IPS-15b (cell line): ENCODE results near the gene XPC.
A peak's percentile ranks its signal among the peaks of the same experiment; 100 is the strongest.
"Not testable (repeated sequence)": the region's sequence is repeated elsewhere in the genome, so short reads cannot be mapped to it uniquely, and the experiment has no call there.

Source experiments
- H3K27me3 ChIP-seq: one replicate; pipeline ENCODE4 v1.6.1; 2013; ENCODE audit warnings: low read length; ENCODE audit not compliant: control insufficient read depth, insufficient read depth
- H3K36me3 ChIP-seq: one replicate; pipeline ENCODE4 v1.6.1; 2013; ENCODE audit warnings: low read length; ENCODE audit not compliant: control insufficient read depth, insufficient read depth
- H3K4me1 ChIP-seq: one replicate; pipeline ENCODE4 v1.6.1; 2013; ENCODE audit warnings: mild to moderate bottlenecking, low read length; ENCODE audit not compliant: control insufficient read depth, insufficient read depth
- H3K4me3 ChIP-seq: one replicate; pipeline ENCODE4 v1.5.1; 2013; ENCODE audit warnings: low read depth, low read length
- H3K9ac ChIP-seq: one replicate; pipeline ENCODE4 v1.6.1; 2013; ENCODE audit warnings: low read depth, mild to moderate bottlenecking, low read length
- H3K9me3 ChIP-seq: one replicate; pipeline ENCODE4 v1.6.1; 2013; ENCODE audit warnings: mild to moderate bottlenecking, low read length; ENCODE audit not compliant: control insufficient read depth, insufficient read depth

Gene XPC

DNA sequence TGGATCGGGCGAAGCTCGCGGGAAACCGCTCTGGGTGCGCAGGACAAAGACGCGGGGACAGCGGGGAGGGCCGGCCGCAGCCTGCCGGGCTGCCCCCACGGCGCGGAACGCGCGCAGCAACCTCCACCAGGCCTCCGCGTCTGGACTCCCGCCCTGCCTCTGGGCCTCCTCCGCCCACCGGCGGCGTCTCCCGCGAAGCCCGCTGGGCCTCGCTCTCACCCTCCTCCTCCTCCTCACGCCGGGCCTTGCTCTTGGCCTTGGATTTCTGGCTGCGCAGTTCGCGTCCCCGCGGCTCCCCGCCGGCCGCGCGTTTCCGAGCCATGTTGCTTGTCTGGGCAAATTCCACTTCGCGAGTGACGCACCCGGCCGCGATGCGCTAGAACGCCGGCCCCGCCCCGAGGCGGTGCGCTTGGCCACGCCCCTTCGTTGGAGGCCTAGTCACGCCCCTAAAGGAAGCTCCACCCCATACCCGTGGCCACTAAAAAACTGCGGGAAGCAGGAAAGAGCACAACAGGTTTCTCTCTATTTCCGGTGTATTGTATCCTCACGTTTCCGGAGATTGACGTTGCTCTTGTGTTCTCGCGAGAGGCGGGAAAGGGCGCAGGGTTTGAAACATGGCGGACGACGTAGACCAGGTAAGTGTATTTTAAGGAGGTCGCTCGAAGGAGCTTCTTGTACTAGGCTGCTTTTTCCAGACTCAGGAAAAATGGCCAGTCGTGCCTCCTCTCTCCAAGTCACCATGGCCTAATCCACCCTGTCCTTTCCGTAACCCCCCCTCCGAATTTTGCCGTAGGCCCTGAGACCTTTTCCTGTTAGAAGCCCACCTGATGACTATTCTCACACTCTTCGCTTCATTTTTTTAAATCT is at the start of gene XPC, which contains the start of gene LSM3:
TSS of gene XPC (minus strand) at position 355 of the 867 bp plus-strand sequence. CDS start at position 322, 33 bp downstream.
TSS of gene LSM3 (plus strand) at position 571 of the 867 bp plus-strand sequence. CDS start at position 615, 44 bp downstream.
- Histone ChIP-seq H3K27me3 (no peaks in the 10 kb centered on the region), H3K9me3 (no peaks in the 10 kb centered on the region), H3K9ac (peak within 1 kb of the TSS; percentile 95), H3K4me3 (peak within 1 kb of the TSS; percentile 90), H3K36me3 (peaks cover 9% of the 10 kb centered on the region), H3K4me1 (peaks cover 6% of the 10 kb centered on the region)

DNA sequence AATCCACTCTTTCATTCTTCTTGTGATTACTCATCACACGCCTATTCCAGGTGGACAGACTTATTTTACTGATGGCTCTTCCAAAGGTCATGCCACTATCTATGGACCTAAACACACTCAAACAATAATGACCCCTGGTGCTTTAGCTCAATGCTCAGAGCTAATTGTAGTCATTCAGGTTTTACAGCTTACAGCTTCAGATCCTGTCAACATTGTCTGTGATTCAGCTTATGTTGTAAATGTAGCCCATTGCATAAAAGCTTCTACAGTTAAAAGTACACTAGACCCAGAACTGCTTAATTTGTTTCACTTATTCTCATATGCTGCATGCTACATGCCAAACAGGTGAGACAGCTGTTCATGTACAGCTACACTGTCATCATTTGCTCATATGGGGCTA is 49.5 kb upstream of the XPC start:
- Histone ChIP-seq H3K27me3 (no peaks in the 10 kb centered on the region), H3K36me3 (no peaks in the 10 kb centered on the region), H3K9me3 (no peaks in the 10 kb centered on the region), H3K4me1 (no peaks in the 10 kb centered on the region), H3K4me3 (no peak overlapping the region), H3K9ac (no peak overlapping the region)

DNA sequence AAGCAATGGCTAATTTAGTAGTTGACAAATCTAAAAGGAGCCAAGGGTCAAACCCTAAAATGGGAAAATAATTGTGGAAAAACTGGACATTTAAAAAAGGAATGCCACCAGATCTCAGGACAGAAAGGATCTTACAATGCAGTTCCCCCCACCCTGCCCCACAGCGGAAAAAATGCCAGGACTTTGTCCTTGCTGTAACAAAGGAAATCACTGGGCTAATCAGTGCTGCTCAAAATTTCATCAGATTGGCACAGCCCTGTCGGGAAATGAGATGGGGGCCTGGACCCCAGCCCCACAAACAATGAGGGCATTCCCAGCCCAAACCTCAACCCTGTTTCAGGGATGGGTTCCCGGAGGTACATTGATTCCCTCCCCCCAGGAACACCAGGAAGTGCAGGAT is 48.0 kb upstream of the XPC start:
- not testable (repeated sequence) for H3K9ac ChIP-seq, H3K27me3 ChIP-seq, H3K9me3 ChIP-seq, H3K4me1 ChIP-seq, H3K4me3 ChIP-seq, H3K36me3 ChIP-seq

DNA sequence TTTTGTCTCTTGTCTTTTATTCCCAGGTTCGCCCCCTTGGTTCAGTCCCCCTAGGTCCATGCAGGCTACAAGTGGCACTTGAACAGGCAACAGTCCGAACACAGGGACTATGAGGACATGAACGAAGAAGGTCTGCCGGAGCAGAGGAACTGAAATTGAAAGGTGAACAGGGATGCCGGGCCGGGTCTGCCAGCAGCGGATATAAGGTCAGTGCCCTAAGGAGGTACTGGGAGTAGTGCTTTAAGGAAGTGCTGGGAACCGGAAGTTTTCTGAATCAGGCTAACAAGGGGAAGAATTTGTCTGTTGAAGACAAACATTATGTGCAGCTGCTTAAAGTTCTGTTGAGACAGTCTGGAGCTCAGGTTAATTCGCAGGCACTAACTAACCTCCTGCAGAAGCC is 47.0 kb upstream of the XPC start:
- H3K36me3 ChIP-seq, result no peaks in the 10 kb centered on the region
- H3K27me3 ChIP-seq, result no peaks in the 10 kb centered on the region
- H3K9me3 ChIP-seq, result no peaks in the 10 kb centered on the region
- no peak overlapping the region for H3K4me3 ChIP-seq
- no peaks in the 10 kb centered on the region for H3K4me1 ChIP-seq
- H3K9ac ChIP-seq, result no peak overlapping the region

DNA sequence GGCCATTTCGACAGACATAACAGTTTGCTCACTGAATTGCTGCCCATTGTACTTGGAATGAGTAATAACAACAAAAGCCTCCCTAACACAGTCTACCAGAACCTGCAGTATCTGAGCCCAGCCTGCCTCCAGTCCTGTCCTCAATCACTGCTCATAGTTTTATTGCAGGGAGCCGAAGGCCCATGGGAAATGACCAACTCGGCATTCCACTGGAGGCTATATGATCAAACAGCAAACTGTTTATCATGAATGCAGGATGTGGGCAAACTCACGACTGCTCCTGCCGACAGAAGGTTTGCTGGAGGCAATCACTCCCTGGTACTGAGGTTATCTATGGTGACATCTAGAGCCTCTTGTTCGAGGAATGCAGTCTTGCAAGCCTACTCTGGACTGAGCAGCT is 46.5 kb upstream of the XPC start:
- H3K36me3 ChIP-seq, result no peaks in the 10 kb centered on the region
- no peaks in the 10 kb centered on the region for H3K27me3 ChIP-seq
- no peak overlapping the region for H3K9ac ChIP-seq
- no peaks in the 10 kb centered on the region for H3K9me3 ChIP-seq
- no peaks in the 10 kb centered on the region for H3K4me1 ChIP-seq
- no peak overlapping the region for H3K4me3 ChIP-seq

DNA sequence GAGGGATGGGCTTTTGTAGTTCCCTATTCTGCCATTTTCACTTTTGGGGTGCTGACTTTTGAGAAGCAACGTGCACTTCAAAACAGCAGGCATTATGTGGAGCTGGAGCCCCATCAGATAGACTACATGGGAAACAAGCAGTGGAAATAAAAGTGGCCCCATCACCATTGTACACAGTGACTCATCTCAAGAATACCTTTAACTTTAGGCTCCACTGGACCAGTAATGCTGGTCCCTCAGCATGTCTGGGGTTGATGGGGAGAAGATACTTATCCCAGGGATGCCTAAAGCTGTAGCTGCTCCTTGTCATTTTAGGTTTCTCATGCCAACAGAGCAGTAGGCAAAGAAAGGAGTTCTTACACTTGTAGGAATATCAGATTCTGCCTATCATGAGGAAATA is 45.2 kb upstream of the XPC start:
- H3K36me3 ChIP-seq, result no peaks in the 10 kb centered on the region
- H3K4me3 ChIP-seq, result no peak overlapping the region
- no peak overlapping the region for H3K9ac ChIP-seq
- no peaks in the 10 kb centered on the region for H3K9me3 ChIP-seq
- no peaks in the 10 kb centered on the region for H3K4me1 ChIP-seq
- no peaks in the 10 kb centered on the region for H3K27me3 ChIP-seq

DNA sequence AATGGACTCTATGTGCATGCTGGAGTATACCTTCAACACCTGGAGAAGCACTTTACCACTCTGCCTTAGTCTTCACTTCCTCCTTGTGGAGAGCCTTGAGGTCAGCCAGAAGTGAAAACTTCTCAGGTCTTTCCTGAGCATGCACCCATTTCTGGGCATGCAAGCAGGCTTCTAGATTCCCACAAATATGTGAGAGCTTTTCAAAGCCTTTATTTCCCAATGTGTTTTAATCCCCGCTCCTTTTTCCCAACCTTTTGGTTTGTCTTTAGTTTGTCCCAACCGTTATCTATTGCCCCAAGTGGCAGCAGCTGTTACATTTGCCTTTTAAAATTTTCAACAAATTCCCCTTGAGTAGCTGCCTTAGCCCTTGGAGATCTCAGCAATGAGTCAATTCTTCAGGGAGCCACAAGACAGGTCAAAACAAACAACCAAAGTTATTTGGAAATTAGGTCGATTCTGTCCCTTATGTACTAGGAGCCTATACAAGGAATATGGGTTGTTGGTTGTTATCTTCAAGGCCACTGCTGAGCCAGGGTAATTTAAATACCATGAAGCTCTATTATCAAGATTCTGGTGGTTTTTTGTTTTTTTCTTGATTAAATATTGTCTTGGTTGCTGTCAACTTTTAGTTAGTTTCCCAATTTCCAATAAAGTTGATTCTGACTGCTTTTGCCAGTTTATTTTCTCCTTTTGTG is 44.6 kb upstream of the XPC start:
- Histone ChIP-seq H3K27me3 (no peaks in the 10 kb centered on the region), H3K4me1 (no peaks in the 10 kb centered on the region)

DNA sequence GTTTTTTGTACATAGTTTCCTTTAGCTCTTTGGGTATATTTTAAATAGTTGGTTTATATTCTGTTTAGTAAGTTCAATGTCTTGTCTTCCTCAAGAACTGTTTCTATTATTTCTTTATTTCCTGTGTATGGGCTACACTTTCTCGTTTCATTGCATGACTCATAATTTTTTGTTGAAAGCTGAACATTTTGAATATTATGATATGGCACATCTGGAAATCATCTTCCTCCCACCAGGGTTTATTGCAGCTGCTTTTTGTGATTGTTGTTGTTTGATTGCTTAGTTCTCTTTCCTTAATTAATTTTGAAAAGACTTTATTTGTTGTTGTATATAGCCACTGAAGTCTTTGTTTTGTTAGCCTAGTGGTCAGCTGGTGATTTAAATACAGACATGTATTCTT is 44.1 kb upstream of the XPC start:
- no peaks in the 10 kb centered on the region for H3K9me3 ChIP-seq
- H3K4me1 ChIP-seq, result no peaks in the 10 kb centered on the region
- no peaks in the 10 kb centered on the region for H3K27me3 ChIP-seq
- H3K9ac ChIP-seq, result no peak overlapping the region
- H3K36me3 ChIP-seq, result no peaks in the 10 kb centered on the region
- H3K4me3 ChIP-seq, result no peak overlapping the region

More for the DNA sequence above, 44.6 kb upstream of the XPC start:
- Histone ChIP-seq H3K4me3 (no peak overlapping the region), H3K9ac (no peak overlapping the region), H3K36me3 (no peaks in the 10 kb centered on the region), H3K9me3 (no peaks in the 10 kb centered on the region)

DNA sequence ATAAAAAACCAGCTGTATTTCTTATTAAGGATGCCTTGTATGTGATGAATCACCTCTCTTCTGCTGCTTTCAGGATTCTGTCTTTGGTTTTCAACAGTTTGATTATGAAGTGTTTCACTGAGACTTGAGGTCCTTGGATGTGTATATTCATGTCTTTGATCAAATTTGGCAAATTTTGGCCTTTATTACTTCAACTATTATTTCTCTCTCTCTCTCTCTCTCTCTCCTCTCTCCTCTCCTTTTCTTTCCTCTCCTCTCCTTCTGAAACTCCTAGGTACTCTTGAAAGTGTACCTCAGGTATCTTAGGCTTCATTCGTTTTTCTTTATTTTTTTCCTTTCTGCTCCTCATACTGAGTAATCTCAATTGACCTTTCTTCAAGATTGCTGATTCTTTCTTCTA is 43.5 kb upstream of the XPC start:
- Histone ChIP-seq H3K9ac (no peak overlapping the region), H3K4me3 (no peak overlapping the region), H3K9me3 (no peaks in the 10 kb centered on the region), H3K27me3 (no peaks in the 10 kb centered on the region), H3K36me3 (no peaks in the 10 kb centered on the region), H3K4me1 (no peaks in the 10 kb centered on the region)

DNA sequence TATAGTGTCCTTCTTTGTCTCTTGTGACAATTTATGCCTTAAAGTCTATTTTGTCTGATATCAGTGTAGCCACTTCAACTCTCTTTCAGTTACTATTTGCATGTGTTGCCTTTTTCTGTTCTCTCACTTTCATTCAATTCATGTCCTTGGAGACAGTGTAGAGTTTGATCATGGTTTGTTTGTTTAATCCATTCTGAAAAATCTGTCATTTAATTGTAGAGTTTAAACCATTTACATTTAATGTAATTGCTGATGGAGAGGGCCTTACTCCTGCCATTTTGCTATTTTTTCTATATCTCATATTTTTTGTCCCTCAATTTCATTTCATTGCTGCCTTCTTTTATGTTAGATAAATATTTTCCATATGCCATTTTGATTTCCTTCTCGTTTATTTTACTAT is 42.5 kb upstream of the XPC start:
- no peak overlapping the region for H3K4me3 ChIP-seq
- no peaks in the 10 kb centered on the region for H3K4me1 ChIP-seq
- H3K9me3 ChIP-seq, result no peaks in the 10 kb centered on the region
- H3K36me3 ChIP-seq, result no peaks in the 10 kb centered on the region
- no peak overlapping the region for H3K9ac ChIP-seq
- no peaks in the 10 kb centered on the region for H3K27me3 ChIP-seq

DNA sequence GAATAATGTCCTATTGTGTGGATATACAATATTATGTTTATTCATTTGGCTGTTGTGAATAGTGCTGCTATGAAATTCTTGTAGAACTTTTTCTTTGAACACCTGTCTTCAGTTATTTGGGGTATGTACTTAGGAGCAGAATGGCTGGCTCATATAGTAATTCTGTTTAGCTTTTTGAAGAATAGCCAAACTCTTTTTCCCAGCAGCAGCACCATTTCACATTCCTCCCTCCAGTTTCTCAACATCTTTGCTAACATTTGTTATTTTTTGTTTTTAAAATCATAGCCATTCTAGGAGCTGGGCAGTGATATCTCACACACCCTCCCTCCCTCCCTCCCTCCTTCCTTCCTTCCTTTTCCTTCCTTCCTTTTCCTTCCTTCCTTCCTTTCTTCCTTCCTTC is 40.0 kb upstream of the XPC start:
- Histone ChIP-seq H3K4me1 (no peaks in the 10 kb centered on the region), H3K9ac (no peak overlapping the region), H3K36me3 (no peaks in the 10 kb centered on the region), H3K9me3 (no peaks in the 10 kb centered on the region), H3K4me3 (no peak overlapping the region), H3K27me3 (no peaks in the 10 kb centered on the region)
